D721Med (cell line): Measurements from ENCODE around the gene CHPF.

Source experiments
- DNase-seq: peaks from one replicate; pipeline ENCODE4 v3.0.0; 2011; ENCODE audit warnings: low spot score; ENCODE audit not compliant: insufficient read length
- FAIRE-seq: peaks from 2 replicates; lab custom pipeline; 2011; peaks lifted over from hg19 to GRCh38; lab: Jason Lieb, UNC
- TF ChIP-seq, protein P1 (sequence below): IDR thresholded peaks from 2 replicates; pipeline ENCODE4 v1.5.1; 2012; ENCODE audit warnings: mild to moderate bottlenecking, control low read depth; ENCODE audit not compliant: insufficient read depth; ENCODE audit errors: missing control alignments

Gene CHPF

DNA sequence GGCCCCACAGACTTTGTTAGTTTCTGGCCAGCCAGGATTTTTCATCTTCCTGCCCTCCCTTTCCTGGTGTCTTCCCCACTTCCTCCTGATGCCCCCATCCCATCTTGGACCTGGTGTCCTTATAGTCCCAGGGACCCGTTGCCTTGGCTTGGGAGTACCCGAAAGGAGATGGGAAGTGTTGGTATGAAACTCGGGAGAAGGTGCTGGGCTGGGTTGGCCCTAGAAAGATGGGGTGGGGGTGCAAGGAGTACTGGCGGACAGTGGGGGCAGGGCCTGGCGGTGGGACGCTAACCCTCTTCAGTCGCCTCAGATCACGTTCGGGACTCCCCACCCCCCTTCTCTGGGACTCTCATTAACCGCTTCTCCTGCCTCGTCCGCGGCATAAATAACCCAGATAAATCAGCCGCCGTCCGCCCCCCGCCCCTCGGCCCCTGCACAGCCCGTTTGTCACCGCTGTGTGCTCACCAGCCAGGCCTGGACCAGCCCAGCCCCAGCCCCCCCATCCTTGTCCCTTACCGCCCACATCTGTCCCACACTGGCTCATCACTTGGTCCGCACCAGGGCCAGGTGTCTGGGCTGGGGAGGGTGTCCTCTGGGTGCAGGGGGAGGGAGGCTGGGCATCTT lies 33.0 kb downstream of the CHPF start:
- no peak for FAIRE-seq
- no peak for DNase-seq
- TF ChIP-seq, protein P1, sequence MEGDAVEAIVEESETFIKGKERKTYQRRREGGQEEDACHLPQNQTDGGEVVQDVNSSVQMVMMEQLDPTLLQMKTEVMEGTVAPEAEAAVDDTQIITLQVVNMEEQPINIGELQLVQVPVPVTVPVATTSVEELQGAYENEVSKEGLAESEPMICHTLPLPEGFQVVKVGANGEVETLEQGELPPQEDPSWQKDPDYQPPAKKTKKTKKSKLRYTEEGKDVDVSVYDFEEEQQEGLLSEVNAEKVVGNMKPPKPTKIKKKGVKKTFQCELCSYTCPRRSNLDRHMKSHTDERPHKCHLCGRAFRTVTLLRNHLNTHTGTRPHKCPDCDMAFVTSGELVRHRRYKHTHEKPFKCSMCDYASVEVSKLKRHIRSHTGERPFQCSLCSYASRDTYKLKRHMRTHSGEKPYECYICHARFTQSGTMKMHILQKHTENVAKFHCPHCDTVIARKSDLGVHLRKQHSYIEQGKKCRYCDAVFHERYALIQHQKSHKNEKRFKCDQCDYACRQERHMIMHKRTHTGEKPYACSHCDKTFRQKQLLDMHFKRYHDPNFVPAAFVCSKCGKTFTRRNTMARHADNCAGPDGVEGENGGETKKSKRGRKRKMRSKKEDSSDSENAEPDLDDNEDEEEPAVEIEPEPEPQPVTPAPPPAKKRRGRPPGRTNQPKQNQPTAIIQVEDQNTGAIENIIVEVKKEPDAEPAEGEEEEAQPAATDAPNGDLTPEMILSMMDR, result no peak

DNA sequence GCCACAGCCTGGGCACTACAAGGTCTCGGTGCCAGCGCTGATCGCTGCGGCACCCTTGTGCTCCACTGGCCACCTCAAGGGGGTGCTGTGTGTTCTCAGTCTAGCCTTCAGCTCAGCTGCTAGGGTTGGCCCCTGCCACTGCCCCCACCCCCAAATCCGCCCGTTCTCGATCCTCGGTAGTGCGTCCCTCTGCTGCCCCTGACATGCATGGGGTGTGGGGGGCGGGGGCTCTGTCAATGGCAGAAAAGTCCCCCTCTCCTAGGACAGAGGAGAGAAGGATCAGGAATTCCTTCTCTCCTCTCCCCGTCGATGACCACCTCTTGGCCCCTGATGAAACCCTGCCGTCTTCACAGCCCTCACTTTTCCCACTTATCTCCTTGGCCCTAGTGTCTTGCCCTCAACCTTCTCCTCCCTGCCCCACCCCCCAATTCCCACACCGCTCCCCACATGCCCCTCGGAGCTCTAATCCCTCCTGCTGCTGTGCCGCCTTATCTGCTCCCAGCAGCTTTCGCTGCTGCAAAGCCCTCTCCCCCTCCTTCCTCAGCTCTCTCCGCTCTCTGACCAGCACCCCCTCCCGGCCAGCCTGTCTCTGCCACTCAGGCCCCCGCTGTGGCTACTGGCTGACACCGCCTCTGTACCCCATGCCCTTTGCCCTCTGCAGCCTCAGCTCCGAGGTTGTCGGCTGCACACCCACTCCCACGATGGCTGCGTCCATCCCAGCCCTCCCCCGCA lies 33.7 kb downstream of the CHPF start:
- FAIRE-seq, result no peak
- DNase-seq, result peak; percentile 76
- TF ChIP-seq, protein P1, result peak; percentile 83

- no peak for FAIRE-seq
Measured at GRCh38 chr2:219508971-219509779, 34.4 kb downstream of the CHPF start.

GRCh38 chr2:219508444-219508734 lies 35.2 kb downstream of the CHPF start:
- DNase-seq (no peak), FAIRE-seq (no peak)
- TF ChIP-seq, protein P1, result no peak

More at GRCh38 chr2:219508971-219509779, 34.4 kb downstream of the CHPF start:
- no peak for DNase-seq
- TF ChIP-seq, protein P1, result no peak

DNA sequence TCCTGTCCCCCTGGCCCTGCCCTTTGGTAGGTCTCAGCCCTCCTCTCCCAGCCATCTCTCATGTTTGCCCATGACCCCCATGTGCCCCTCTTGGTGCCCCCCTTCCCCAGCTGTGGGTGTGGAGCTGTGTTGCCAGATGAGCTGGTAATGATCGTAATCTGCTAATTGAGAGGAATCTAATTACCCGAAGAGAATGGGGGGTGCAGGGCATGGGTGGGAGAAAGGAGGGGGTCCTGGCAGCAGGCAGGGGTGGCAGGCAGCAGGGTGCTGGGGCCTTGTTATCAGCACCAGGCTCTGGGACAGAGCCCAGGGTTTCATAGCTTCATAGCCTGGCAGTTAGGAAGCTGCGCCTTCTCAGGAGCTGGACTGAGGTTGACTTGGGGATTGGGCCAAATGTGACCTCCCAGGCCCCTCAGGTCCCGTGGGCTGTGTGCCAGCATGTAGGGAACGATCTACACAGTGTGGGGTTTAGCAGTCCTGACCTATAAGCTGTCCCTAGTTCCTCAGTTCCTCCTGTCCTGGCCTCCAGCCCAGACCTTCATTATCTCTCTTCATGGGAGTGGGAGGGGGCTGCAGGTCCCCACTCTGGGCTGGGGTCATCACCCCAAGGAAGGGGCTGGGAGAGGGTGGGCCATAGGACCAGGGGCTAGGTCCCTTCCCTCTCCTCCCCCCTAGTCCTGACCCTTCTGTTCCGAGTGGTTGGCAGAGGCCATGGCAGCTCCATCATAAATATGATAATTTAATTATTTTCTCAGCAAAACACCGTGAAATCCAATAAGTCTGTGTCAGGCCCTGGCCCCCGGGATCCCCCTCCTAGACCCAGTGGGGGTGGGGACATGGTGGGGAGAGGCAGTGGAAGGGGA lies 35.8 kb downstream of the CHPF start:
- DNase-seq (no peak), FAIRE-seq (no peak)
- TF ChIP-seq, protein P1, result no peak

DNA sequence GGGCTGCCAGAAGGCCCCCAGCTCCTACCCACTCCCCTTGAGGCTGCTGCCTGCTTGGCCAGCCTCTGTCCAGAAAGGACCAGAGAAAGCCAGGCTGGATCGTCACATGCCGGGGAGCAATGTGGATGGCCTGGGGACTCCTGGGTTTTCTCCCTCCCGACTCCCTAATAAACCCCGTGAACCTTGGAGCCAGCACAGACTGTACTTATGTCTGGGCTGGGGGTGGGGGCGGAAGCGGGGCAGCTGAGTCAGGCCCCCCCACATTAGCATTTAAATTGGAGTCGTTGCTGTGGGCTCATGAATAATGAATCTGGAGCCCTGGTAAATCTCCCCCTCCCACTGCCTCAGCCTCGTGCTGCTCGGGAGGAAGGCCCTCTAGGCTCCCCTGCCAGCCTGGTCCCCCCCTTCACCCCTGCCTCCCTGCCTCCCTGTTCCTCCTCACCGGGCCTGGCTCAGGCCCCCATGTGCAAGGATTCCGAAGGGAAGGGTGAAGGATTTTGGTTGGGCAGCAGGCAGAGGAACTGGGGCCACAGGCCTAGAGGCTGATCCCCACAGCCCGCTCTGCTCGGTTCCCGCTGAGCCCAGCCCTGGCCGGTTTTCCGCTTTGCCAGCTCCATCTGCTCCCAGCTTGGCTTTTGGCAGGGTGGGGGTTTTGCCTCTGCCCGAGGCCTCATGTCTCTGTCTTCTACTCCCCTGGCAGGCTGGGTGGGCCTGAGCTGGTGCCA lies 36.6 kb downstream of the CHPF start:
- FAIRE-seq (no peak), DNase-seq (no peak)
- TF ChIP-seq, protein P1, result no peak
